ENCODE data around the gene PLA2G4F.
A peak's percentile ranks its signal among the peaks of the same experiment; 100 is the strongest.

The PLA2G4F gene

GRCh38 chr15:42138968-42139386, 17.5 kb downstream of the PLA2G4F start:
- no peak overlapping the region for H3K4me3 ChIP-seq (replicated peaks; ENCODE audit: low read depth, low read length)
- no peak for DNase-seq (ENCODE audit: extremely low read depth, low read depth)
- TF ChIP-seq, protein P1, sequence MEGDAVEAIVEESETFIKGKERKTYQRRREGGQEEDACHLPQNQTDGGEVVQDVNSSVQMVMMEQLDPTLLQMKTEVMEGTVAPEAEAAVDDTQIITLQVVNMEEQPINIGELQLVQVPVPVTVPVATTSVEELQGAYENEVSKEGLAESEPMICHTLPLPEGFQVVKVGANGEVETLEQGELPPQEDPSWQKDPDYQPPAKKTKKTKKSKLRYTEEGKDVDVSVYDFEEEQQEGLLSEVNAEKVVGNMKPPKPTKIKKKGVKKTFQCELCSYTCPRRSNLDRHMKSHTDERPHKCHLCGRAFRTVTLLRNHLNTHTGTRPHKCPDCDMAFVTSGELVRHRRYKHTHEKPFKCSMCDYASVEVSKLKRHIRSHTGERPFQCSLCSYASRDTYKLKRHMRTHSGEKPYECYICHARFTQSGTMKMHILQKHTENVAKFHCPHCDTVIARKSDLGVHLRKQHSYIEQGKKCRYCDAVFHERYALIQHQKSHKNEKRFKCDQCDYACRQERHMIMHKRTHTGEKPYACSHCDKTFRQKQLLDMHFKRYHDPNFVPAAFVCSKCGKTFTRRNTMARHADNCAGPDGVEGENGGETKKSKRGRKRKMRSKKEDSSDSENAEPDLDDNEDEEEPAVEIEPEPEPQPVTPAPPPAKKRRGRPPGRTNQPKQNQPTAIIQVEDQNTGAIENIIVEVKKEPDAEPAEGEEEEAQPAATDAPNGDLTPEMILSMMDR (IDR thresholded peaks at IDR 0.05; ENCODE audit: low read depth, low read length, missing control alignments): no peak

GRCh38 chr15:42138411-42138810, 18.0 kb downstream of the PLA2G4F start:
- DNase-seq (ENCODE audit: extremely low read depth, low read depth): no peak
- TF ChIP-seq, protein P1 (IDR thresholded peaks at IDR 0.05; ENCODE audit: low read depth, low read length, missing control alignments): no peak
- H3K4me3 ChIP-seq (replicated peaks; ENCODE audit: low read depth, low read length): no peak overlapping the region

DNA sequence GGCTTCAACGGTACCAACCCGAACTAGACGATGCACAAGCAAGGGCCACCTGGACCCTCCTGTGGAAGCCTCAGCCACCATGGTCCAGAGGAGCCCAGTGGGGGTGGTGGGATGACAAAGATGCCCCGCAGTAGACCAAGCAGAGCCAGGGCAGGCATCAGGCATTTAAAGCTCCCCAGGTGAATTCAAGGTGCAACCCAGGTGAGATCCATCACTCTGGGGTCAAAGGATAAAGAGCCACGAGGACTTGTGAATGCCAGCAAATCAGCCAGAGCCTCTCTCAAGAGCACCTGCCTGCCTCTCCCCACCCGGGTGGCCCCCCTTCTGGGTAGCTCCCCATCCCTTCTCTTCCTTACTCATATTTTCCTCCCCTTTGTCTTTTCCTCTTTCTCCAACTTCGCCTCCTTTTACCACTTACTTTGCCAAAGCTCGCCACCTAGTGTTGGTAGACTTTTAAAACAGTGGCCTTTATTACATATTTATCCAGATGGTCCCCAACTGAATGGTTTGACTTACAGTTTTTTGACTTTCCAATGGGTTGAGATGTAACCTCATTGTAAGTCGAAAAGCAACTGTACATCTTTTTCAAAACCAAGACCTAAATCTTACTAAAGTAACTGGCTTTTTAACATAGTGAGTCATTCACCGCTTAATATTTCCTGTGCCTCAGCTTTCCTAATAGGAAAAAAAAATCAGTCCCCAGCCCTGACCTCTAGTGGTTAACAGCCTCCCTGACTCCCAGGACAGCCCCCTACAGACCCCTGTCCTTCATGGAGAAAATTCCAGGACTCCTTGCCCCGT, 18.8 kb downstream of the PLA2G4F start:
- H3K4me3 ChIP-seq (replicated peaks; ENCODE audit: low read depth, low read length): no peak overlapping the region
- TF ChIP-seq, protein P1 (IDR thresholded peaks at IDR 0.05; ENCODE audit: low read depth, low read length, missing control alignments): peak; percentile 63
- peak; percentile 25 for DNase-seq (ENCODE audit: extremely low read depth, low read depth)

DNA sequence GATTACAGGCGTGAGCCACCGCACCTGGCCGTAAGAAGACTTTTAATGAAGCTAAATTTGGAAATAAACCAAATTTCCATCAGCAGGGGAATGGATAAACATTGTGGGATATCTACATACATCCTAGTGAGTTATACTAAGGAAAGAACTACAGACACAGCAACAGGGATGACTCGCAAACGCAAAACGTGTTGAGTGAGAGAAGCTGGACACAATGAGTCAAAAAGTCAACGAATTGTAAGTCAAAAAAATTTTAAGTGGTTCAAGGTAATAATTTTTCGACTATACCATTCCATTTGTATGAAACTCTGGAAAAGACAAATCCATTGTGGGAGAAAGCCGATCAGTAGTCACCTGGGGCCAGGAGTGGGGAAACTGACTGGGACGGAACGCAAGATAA, 19.9 kb downstream of the PLA2G4F start:
- H3K4me3 ChIP-seq (replicated peaks; ENCODE audit: low read depth, low read length): no peak overlapping the region
- DNase-seq (ENCODE audit: extremely low read depth, low read depth): no peak
- TF ChIP-seq, protein P1 (IDR thresholded peaks at IDR 0.05; ENCODE audit: low read depth, low read length, missing control alignments): no peak

DNA sequence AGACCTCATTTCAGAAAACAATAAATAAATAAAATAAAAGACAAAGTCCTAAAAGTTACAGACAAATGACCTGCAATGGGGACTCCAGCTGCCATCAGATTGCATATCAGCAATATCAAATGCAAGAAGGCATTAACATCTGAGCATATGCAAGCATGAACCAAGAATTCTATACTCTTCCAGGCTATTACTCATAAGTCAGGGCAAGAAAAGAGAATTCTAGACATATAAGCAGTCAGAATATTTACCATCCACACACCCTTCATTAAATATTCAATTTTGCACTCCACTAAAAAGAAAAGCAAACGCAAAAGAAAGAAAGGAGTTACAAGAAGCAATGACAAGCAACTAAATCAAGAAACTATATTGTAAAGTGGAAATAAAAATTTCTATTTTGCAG, 21.1 kb downstream of the PLA2G4F start:
- DNase-seq (ENCODE audit: extremely low read depth, low read depth): no peak
- no peak overlapping the region for H3K4me3 ChIP-seq (replicated peaks; ENCODE audit: low read depth, low read length)
- TF ChIP-seq, protein P1 (IDR thresholded peaks at IDR 0.05; ENCODE audit: low read depth, low read length, missing control alignments): no peak

GRCh38 chr15:42134617-42135245, 21.7 kb downstream of the PLA2G4F start:
- no peak overlapping the region for H3K4me3 ChIP-seq (replicated peaks; ENCODE audit: low read depth, low read length)
- TF ChIP-seq, protein P1 (IDR thresholded peaks at IDR 0.05; ENCODE audit: low read depth, low read length, missing control alignments): no peak
- DNase-seq (ENCODE audit: extremely low read depth, low read depth): no peak
